ENCODE results near the gene ATP9A.
"Not testable (repeated sequence)": the region's sequence is repeated elsewhere in the genome, so short reads cannot be mapped to it uniquely, and the experiment has no call there.

ATP9A gene

DNA sequence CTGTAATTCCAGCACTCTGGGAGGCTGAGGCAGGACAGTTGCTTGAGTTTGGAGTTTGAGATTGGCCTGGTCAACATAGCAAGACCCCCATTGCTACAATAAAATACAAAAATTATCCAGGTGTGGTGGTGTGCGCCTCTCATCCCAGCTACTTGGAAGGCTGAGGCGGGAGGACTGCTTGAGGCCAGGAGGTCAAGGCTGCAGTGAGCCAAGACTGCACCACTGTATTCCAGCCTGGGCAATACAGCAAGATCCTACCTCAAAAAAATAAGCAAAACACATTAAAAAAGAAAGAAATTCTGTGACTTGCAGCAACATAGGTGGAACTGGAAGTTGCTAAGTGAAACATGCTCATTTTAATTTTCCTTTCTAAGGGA, 119.6 kb downstream of the ATP9A start:
- DNase-seq: no peak

- no peak for DNase-seq
Observed at GRCh38 chr20:51647674-51648570, 120.3 kb downstream of the ATP9A start.

DNA sequence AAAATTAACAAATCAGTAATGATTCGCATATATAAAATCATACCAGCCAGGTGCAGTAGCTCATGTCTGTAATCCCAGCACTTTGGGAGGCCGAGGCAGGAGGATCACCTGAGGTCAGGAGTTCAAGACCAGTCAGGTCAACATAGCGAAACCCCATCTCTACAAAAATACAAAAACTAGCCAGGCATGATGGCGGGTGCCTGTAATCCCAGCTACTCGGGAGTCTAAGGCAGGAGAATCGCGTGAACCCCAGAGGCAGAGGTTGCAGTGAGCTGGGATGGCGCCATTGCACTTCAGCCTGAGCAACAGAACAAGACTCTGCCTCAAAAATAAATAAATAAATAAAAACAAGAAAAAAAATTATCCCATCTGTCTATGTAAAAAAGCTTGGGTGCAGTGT, 124.4 kb downstream of the ATP9A start:
- not testable (repeated sequence) for DNase-seq

DNA sequence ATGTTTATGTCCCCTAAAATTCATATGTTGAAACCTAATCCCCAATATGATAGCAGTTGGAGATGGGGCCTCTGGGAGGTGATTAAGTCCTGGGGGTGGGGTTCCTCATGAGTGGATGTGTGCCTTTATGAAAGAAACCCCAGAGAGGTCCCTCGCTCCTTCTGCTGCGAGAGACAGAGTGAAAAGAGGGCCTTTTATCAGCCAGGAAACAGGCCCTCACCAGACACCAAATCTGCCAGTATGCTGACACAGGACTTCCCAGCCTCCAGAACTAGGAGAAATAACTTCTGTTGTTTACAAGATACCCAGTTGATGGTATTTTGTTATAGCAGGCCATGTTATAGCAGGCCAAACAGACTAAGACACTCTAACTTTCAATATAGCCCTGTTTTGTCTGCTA, 124.8 kb downstream of the ATP9A start:
- DNase-seq: no peak

DNA sequence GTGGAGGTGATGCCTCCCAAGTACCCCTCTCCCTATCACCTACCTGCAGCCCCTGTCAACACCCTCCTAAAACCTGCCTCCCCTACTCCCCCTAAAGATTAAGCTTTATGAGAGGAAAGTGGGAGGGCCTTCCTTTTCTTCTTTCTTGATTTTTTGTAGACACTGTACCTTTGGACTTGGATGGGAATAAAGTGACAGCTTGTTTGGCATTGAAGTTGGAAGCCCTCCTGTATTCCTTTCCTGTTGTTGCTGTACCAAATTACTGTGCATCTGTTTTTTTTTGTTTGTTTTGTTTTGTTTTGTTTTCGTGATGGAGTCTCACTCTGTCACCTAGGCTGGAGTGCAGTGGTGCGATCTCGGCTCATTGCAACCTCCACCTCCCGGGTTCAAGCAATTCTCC, 126.3 kb downstream of the ATP9A start:
- no peak for DNase-seq

DNA sequence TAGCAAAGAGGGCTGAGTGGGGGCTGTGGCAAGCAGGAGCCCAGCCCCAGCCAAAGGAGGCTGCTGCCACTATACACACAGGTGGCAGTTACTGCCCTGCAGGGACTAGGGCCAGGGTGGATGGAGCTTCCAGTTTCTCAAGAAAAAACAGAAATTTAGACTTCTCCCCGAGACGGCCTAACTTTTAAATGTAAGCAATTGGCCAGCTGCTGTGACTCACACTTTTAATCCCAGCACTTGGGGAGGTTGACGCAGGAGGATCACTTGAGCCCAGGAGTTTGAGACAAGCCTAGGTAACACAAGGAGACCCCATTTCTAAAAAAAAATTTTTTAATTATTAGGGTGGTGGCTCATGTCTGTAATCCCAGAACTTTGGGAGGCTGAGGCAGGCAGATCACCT, 127.4 kb downstream of the ATP9A start:
- DNase-seq: no peak

DNA sequence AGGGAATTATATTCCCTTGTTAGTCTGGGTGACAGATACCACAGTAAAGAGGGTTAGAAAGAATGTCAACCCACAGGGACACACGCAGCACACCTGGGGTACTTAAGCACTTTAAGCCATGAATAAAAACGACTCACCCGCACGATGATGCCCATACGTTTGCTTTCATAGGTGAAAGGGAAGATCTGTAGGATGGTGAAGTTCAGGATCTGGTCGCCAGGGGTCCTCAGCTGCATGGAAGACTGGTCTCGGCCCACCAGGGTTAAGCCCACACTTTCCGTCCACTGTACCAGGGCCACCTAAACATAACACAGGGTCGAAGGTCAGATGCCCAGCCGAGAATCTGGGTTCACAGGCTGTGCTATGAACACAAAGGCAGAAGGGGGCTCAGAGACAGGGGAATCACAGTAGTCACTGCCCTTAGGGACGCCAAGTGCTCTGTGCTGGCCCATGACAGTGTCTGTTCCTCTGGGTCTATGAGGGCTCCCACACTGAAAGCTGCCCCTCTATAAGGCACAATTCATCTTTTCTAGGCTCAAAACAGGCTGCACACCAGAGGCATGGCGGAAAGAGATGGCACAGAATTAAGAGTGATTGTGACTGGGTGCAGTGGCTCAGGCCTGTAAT, 128.9 kb downstream of the ATP9A start:
- DNase-seq: peak; percentile 54

- DNase-seq: no peak
Observed at GRCh38 chr20:51637241-51637640, 130.9 kb downstream of the ATP9A start.

DNA sequence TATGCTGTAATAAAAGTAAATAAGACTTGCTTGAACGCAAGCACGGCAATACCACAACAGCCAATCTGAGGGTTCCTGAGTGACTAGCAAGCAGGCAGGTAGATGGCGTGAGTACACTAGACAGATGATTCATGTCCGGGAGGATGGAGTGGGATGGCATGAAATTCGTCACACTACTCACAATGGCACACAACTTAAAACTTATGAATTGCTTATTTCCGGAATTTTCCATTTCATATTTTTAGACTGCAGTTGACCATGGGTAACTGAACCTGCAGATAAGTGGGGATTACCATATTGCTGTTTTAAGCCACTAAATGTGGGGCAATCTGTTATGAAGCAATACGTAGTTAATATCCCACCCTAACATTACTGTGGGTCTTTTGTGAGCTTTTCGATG, 132.1 kb downstream of the ATP9A start:
- no peak for DNase-seq

DNA sequence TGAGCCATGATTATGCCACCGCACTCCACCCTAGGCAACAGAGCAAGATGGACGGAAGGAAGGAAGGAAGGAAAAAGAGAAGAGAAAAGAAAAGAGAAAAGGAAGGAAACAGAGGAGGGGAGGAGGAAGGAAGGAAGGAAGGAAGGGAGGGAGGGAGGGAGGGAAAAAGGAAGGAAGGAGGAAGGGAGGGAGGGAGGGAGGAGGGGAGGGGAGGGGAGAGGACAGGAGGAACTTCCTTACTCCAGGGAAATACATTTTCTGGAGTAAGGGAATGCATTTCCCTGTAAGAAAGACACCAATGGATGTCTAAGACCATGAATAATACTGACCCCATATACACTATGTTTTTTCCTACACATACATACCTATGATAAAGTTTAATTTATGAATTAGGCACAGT, 132.5 kb downstream of the ATP9A start:
- no peak for DNase-seq

DNA sequence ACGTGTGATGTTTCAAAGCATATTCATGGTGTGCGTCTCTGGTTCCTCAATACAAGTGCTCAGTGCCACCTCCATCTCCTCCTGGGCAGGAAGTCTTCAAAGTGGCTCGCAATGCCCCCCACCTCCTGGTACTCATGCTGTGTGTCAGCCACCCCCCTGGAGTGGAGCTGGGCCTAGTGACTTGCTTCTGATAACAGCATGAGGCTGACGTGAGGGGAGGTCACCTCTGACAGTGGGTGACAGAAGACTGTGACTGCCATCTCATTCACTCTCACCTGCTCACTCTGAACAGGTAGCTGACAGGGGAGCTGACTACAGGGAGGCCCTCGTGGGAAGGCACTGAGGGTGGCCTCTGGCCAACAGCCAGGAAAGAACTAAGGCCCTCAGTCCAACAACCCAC, 133.3 kb downstream of the ATP9A start:
- no peak for DNase-seq

GRCh38 chr20:51634257-51634656, 133.9 kb downstream of the ATP9A start:
- DNase-seq: no peak

DNA sequence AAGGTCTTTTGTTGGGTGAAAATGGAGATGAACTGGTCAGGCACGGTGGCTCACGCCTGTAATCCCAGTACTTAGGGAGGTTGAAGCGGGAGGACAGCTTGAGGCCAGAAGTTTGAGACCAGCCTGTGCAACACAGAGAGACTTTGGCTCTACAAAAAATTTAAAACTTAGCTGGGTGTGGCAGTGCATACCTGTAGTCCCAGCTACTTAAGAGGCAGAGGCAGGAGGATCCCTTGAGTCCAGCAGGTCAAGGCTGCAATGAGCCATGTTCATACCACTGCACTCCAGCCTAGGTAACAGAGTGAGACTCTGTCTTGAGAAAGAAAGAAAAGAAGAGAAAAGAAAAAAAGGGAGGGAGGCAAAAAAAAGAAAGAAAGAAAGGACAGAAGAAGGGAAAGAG, 134.8 kb downstream of the ATP9A start:
- DNase-seq: no peak

DNA sequence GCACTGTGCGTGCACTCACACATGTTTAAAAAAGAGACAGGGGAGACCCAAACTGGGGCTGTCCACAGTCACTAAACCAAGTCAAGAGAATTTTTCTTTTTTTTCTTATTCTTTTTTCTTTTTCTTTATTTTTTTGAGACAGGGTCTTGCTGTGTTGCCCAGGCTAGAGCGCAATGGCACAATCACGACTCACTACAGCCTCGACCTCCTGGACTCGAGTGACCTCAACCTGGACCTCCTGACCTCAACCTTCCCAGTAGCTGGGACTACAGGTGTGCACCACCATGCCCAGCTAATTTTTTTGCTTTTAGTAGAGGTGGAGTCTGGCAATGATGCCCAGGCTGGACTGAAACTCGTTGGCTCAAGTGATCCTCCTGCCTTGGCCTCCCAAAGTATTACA, 136.2 kb downstream of the ATP9A start:
- no peak for DNase-seq

DNA sequence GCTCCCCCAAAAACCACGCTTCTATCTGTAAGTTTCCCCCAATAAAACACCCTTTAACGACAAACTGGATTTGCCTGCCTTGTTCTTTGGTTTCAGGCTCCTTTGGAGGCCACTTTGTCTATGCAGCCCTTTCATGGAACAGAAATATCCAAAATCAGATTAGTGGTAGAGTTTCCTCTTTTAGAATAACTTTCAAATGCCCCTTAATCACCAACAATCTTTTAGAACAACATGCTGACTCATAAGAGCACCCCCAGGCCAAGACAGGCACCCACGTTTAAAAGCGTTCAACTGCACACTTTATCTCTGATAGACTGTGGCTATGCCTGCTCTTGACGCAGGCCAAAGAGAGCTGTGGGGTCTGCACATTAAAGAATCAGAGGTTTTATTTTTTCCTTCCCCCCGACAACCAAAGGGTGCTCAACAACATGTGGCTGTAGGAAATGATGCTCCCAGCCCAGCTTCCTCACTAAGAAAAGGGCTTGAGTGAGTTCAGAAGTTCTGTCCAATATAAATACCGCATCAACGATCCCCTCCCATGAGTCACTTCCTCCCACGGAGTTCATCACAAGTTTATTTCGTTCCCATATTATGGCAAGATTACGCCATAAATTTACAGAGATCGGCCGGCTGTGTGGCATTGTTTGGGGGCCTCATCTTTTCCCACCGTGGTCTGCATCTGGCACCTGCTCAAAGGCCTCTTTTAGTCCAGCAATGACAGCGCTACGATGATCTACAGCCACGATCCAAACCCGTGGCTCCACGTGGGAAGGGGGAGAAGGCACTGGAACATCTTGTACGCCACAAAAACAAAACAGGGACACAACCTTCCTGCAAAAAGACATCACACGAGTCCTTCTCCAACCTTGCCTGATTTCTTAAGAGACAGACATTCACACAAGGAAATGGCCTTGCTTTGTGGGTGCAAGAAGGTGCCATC, 136.9 kb downstream of the ATP9A start:
- DNase-seq: no peak

DNA sequence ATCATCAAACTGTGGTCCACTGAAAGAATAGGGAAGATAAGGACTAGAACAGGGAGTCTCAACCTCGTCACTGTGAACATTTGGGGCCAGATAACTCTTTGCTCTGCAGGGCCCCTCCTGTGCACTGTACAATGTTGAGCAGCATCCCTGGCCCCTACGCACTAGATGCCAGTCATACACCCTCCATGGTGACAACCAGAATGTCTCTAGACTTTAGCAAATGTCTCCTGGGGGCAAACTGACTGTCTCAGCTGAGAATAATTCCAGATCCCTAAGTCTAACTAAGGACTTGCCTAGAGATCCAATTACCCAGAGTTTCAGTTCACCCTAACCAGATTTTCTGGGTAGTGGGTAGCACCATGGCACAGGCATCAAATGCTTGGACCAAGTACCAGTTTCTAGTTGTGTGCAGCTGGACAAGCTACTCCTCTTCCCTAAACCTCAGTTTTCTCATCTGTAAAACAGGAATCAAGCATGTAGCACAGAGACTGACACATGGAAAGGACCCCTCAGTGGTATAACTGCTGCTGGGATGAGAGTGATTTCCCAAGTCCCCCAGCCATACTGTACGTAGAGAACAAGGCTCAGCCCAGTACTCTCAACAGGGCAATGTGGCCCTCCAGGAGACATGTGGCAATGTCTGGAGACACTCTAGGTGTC, 138.7 kb downstream of the ATP9A start:
- DNase-seq: no peak

- no peak for DNase-seq
Observed at GRCh38 chr20:51628533-51629398, 139.4 kb downstream of the ATP9A start.

- DNase-seq: no peak
Observed at GRCh38 chr20:51627586-51627985, 140.6 kb downstream of the ATP9A start.

DNA sequence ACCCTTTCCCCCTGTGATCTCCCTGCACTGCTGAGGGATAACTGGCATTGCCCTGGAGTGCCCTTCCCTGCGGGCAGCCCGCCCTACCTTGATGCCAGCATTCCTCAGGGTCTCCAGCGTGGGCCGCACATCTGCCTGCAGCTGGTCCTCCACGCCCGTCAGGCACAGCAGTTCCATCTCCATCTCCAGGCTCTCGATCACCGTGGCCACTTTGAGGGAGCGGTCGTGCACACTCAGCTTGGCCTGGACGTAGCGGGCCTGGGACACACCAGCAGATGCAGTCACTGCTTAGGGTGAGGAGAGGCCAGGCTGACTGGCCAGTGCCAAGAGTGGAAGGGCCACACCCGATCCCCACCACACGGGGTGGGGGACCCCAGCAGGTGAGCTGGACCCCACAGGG, 143.1 kb downstream of the ATP9A start:
- DNase-seq: no peak

DNA sequence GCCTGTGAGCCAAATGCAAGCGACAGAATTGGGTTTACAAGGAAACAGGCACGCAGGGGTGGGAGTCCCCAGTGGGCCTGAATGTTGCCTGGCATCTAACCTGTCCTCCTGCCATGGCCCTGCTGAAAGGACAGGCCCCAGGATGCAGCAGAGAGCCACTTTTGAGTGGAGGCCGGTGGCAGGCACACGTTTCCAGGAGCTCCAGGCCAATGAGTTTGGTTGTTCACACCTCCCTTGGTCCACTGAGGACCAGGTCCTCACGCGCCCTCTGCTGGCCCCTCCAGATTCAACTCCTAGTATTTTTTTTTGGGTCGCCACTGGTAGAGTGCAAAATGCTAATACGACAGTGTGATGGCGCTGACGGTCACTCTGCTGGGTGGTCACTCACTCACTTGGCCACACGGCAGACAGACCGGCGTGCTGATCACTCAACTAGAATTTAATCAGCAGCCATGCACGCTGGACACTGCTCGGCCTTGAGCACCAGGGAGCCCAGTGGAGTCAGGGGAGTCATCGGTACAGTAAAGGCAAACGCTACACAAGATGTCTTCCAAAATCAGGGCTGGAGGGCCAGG, 143.9 kb downstream of the ATP9A start:
- DNase-seq: peak; percentile 50

GRCh38 chr20:51623255-51623654, 144.9 kb downstream of the ATP9A start:
- no peak for DNase-seq

Data from NCI-H146 (cell line).